Keratinocyte (primary cell): ENCODE results near the gene ITPA.

ENCODE experiments used
- EZH2 ChIP-seq: IDR thresholded peaks from one replicate; pipeline ENCODE4 v1.6.1; 2012; ENCODE audit warnings: inconsistent platforms, mild to moderate bottlenecking, low read length, moderate library complexity
- TF ChIP-seq, protein P1 (sequence below), 3 experiments: IDR thresholded peaks in 1 of 3; conservative IDR thresholded peaks in 1 of 3; optimal IDR thresholded peaks in 1 of 3; 2 replicates in 2 of 3; 3 replicates in 1 of 3; pipeline versions ENCODE3 to v1.5.1; 2011; ENCODE audit warnings: low read length in 3 of 3, mild to moderate bottlenecking in 3 of 3, moderate library complexity in 2 of 3, control low read depth in 1 of 3, inconsistent platforms in 1 of 3; ENCODE audit not compliant: insufficient read depth in 2 of 3; ENCODE audit errors: extremely low read depth in 1 of 3

- no peak for TF ChIP-seq EZH2
- TF ChIP-seq, protein P1, sequence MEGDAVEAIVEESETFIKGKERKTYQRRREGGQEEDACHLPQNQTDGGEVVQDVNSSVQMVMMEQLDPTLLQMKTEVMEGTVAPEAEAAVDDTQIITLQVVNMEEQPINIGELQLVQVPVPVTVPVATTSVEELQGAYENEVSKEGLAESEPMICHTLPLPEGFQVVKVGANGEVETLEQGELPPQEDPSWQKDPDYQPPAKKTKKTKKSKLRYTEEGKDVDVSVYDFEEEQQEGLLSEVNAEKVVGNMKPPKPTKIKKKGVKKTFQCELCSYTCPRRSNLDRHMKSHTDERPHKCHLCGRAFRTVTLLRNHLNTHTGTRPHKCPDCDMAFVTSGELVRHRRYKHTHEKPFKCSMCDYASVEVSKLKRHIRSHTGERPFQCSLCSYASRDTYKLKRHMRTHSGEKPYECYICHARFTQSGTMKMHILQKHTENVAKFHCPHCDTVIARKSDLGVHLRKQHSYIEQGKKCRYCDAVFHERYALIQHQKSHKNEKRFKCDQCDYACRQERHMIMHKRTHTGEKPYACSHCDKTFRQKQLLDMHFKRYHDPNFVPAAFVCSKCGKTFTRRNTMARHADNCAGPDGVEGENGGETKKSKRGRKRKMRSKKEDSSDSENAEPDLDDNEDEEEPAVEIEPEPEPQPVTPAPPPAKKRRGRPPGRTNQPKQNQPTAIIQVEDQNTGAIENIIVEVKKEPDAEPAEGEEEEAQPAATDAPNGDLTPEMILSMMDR (optimal IDR thresholded peaks at IDR 0.05 in 1 of 3, IDR thresholded peaks at IDR 0.05 in 1 of 3, conservative IDR thresholded peaks at IDR 0.05 in 1 of 3; ENCODE audit: extremely low read depth in 1 of 3, insufficient read depth in 2 of 3, low read length in 3 of 3), result no peak
Measured at GRCh38 chr20:3175270-3175669, 34.0 kb upstream of the ITPA start.
